H1 (cell line): Measurements from ENCODE around the gene COL19A1.

Source experiments
- EGR1 ChIP-seq: IDR thresholded peaks from 2 replicates; pipeline ENCODE4 v1.6.1; 2011; ENCODE audit warnings: low read depth, low read length, borderline replicate concordance
- POLR2AphosphoS5 ChIP-seq: IDR thresholded peaks from 2 replicates; pipeline ENCODE4 v1.6.1; 2011; ENCODE audit warnings: low read depth, low read length
- SUZ12 ChIP-seq: fragments of 200-600 bp; sonication (generic); IDR thresholded peaks from 2 replicates; pipeline ENCODE4 v1.6.1; 2012; ENCODE audit warnings: mild to moderate bottlenecking, inconsistent platforms, low read length, moderate library complexity, mixed read lengths
- YY1 ChIP-seq: IDR thresholded peaks from 2 replicates; pipeline ENCODE4 v1.6.1; 2011; ENCODE audit warnings: low read depth, mild to moderate bottlenecking, low read length
- ZNF274 ChIP-seq: IDR thresholded peaks from 2 replicates; pipeline ENCODE4 v1.7.0; 2012; ENCODE audit warnings: low read length, borderline replicate concordance; ENCODE audit errors: extremely low read depth
- TF ChIP-seq, protein P1 (sequence below), 3 experiments: IDR thresholded peaks; 1 replicate in 2 of 3; 2 replicates in 1 of 3; pipeline versions ENCODE4 v1.5.1 to v1.6.1; 2011; ENCODE audit warnings: low read length in 3 of 3, mild to moderate bottlenecking in 3 of 3, inconsistent platforms in 2 of 3, low read depth in 1 of 3, moderate library complexity in 1 of 3; ENCODE audit not compliant: insufficient read depth in 1 of 3; ENCODE audit errors: control extremely low read depth in 1 of 3

- TF ChIP-seq, protein P1, sequence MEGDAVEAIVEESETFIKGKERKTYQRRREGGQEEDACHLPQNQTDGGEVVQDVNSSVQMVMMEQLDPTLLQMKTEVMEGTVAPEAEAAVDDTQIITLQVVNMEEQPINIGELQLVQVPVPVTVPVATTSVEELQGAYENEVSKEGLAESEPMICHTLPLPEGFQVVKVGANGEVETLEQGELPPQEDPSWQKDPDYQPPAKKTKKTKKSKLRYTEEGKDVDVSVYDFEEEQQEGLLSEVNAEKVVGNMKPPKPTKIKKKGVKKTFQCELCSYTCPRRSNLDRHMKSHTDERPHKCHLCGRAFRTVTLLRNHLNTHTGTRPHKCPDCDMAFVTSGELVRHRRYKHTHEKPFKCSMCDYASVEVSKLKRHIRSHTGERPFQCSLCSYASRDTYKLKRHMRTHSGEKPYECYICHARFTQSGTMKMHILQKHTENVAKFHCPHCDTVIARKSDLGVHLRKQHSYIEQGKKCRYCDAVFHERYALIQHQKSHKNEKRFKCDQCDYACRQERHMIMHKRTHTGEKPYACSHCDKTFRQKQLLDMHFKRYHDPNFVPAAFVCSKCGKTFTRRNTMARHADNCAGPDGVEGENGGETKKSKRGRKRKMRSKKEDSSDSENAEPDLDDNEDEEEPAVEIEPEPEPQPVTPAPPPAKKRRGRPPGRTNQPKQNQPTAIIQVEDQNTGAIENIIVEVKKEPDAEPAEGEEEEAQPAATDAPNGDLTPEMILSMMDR (IDR thresholded peaks at IDR 0.05; ENCODE audit: control extremely low read depth in 1 of 3, insufficient read depth in 1 of 3, low read depth in 1 of 3, low read length in 3 of 3), result no peak
- TF ChIP-seq SUZ12 (no peak), ZNF274 (no peak), EGR1 (no peak), YY1 (no peak), POLR2AphosphoS5 (no peak)
Observed at GRCh38 chr6:70162972-70163371, 296.6 kb downstream of the COL19A1 start.
